Prostate gland (tissue), 2 donors: ENCODE results near the gene SOBP.
"Not testable (repeated sequence)": the region's sequence is repeated elsewhere in the genome, so short reads cannot be mapped to it uniquely, and the experiment has no call there.

ENCODE experiments used
- CTCF ChIP-seq, 4 experiments: fragments of 200-600 bp in 2 of 4; fragments of 450-650 bp in 2 of 4; sonication (generic) in 2 of 4; IDR thresholded peaks; 1 replicate in 3 of 4; 2 replicates in 1 of 4; pipeline ENCODE4 v1.5.1; 2016 to 2019; ENCODE audit warnings: antibody characterized with exemption in 4 of 4, mild to moderate bottlenecking in 2 of 4, moderate library complexity in 2 of 4
- POLR2A ChIP-seq: fragments of 450-650 bp; IDR thresholded peaks from one replicate; pipeline ENCODE4 v1.6.1; 2016; ENCODE audit warnings: antibody characterized with exemption, mild to moderate bottlenecking

- TF ChIP-seq POLR2A; CTCF (IDR thresholded peaks at IDR 0.05): not testable (repeated sequence)
Measured at GRCh38 chr6:107475826-107476225, 14.1 kb upstream of the SOBP start.
